Vagina (tissue), 2 donors: ENCODE results near the gene DUSP22. TPM values are rescaled to one million over a fixed set of nuclear protein-coding genes. Genes with fewer than 3 reads are reported as not detected.

Experiments used
- DNase-seq, 2 donors: peaks; one replicate each; pipeline ENCODE4 v3.0.0-alpha.2; 2017; ENCODE audit errors: extremely low spot score in 2 of 2
- H3K27ac ChIP-seq: fragments of 200-600 bp; sonication (generic); one replicate; pipeline ENCODE4 v1.5.1; 2019
- H3K27me3 ChIP-seq: fragments of 200-600 bp; sonication (generic); one replicate; pipeline ENCODE4 v1.5.1; 2019
- H3K36me3 ChIP-seq, 2 donors: fragments of 200-600 bp; sonication (generic); one replicate each; pipeline ENCODE4 v1.5.1; 2017 to 2019
- H3K4me1 ChIP-seq: fragments of 200-600 bp; sonication (generic); one replicate; pipeline ENCODE4 v1.5.1; 2019
- H3K4me3 ChIP-seq, 2 donors: fragments of 200-600 bp; sonication (generic); 1 replicate in 1 of 2; 2 replicates in 1 of 2; pipeline ENCODE4 v1.5.1; 2016 to 2019
- H3K9me3 ChIP-seq: fragments of 200-600 bp; sonication (generic); one replicate; pipeline ENCODE4 v1.5.1; 2019
- CTCF ChIP-seq, 3 experiments: fragments of 450-650 bp in 2 of 3; fragments of 200-600 bp in 1 of 3; sonication (generic) in 1 of 3; IDR thresholded peaks; one replicate each; pipeline ENCODE4 v1.5.1; 2017 to 2019; ENCODE audit warnings: antibody characterized with exemption in 3 of 3, mild to moderate bottlenecking in 2 of 3, moderate library complexity in 2 of 3
- POLR2A ChIP-seq, 2 donors: fragments of 450-650 bp; IDR thresholded peaks; one replicate each; pipeline ENCODE4 v1.6.1; 2017; ENCODE audit warnings: antibody characterized with exemption in 2 of 2, mild to moderate bottlenecking in 2 of 2, moderate library complexity in 2 of 2
- POLR2AphosphoS5 ChIP-seq, 2 donors: sonication (generic); formaldehyde crosslinking; IDR thresholded peaks; one replicate each; pipeline ENCODE4 v1.9.0; 2017; ENCODE audit warnings: antibody characterized with exemption in 2 of 2, mild to moderate bottlenecking in 2 of 2, low read depth in 1 of 2; ENCODE audit not compliant: insufficient read depth in 1 of 2
- intact Hi-C: fragments of 100-400 bp; cut with DNase I; formaldehyde crosslinking; loops from one replicate; pipeline ENCODE4 v1.15.1; 2023
- total RNA-seq: library from RNA; depleted of rRNA; stranded (reverse); fragments of >200 nt; gene quantifications from one replicate; pipeline ENCODE4 v1.2.3, GENCODE V29; 2016

The DUSP22 gene
- total RNA-seq, 1 donor from 2014 or later = 57.5 TPM

GRCh38 chr6:328924-329323 lies 36.6 kb downstream of the DUSP22 start:
- no peak overlapping the region for H3K27ac ChIP-seq
- no peak overlapping the region for H3K4me3 ChIP-seq
- no peaks in the 10 kb centered on the region for H3K36me3 ChIP-seq
- DNase-seq = no peak
- no peaks in the 10 kb centered on the region for H3K27me3 ChIP-seq
- intact Hi-C loops = no loop called here
- TF ChIP-seq POLR2A (IDR thresholded peaks at IDR 0.05) (no peak), POLR2AphosphoS5 (IDR thresholded peaks at IDR 0.05; ENCODE audit: insufficient read depth in 1 of 2, low read depth in 1 of 2) (no peak), CTCF (IDR thresholded peaks at IDR 0.05) (no peak)
- no peaks in the 10 kb centered on the region for H3K9me3 ChIP-seq
- H3K4me1 ChIP-seq = peaks cover 34% of the 10 kb centered on the region

GRCh38 chr6:329888-330691 lies 37.8 kb downstream of the DUSP22 start:
- intact Hi-C loops = no loop called here
- peaks cover 34% of the 10 kb centered on the region for H3K4me1 ChIP-seq
- H3K27ac ChIP-seq = no peak overlapping the region
- no peak overlapping the region for H3K4me3 ChIP-seq
- TF ChIP-seq POLR2AphosphoS5 (IDR thresholded peaks at IDR 0.05; ENCODE audit: insufficient read depth in 1 of 2, low read depth in 1 of 2) = no peak
- no peak for TF ChIP-seq CTCF (IDR thresholded peaks at IDR 0.05)
- TF ChIP-seq POLR2A (IDR thresholded peaks at IDR 0.05) = no peak
- DNase-seq = no peak
- no peaks in the 10 kb centered on the region for H3K9me3 ChIP-seq
- H3K36me3 ChIP-seq = no peaks in the 10 kb centered on the region
- no peaks in the 10 kb centered on the region for H3K27me3 ChIP-seq

- H3K9me3 ChIP-seq = no peaks in the 10 kb centered on the region
- no peak overlapping the region for H3K4me3 ChIP-seq
- intact Hi-C loops = no loop called here
- H3K27me3 ChIP-seq = no peaks in the 10 kb centered on the region
- no peaks in the 10 kb centered on the region for H3K36me3 ChIP-seq
- no peak overlapping the region for H3K27ac ChIP-seq
- H3K4me1 ChIP-seq = peaks cover 34% of the 10 kb centered on the region
- TF ChIP-seq POLR2AphosphoS5 (IDR thresholded peaks at IDR 0.05; ENCODE audit: insufficient read depth in 1 of 2, low read depth in 1 of 2) (no peak), POLR2A (IDR thresholded peaks at IDR 0.05) (no peak), CTCF (IDR thresholded peaks at IDR 0.05) (no peak)
- DNase-seq = no peak
Observed at GRCh38 chr6:330948-331347, 38.7 kb downstream of the DUSP22 start.

- peaks cover 33% of the 10 kb centered on the region for H3K4me1 ChIP-seq
- H3K27me3 ChIP-seq = no peaks in the 10 kb centered on the region
- intact Hi-C loops = no loop called here
- TF ChIP-seq POLR2A (IDR thresholded peaks at IDR 0.05) = no peak
- no peak for TF ChIP-seq CTCF (IDR thresholded peaks at IDR 0.05)
- no peak for TF ChIP-seq POLR2AphosphoS5 (IDR thresholded peaks at IDR 0.05; ENCODE audit: insufficient read depth in 1 of 2, low read depth in 1 of 2)
- DNase-seq = no peak
- no peak overlapping the region for H3K27ac ChIP-seq
- H3K4me3 ChIP-seq = no peak overlapping the region
- H3K9me3 ChIP-seq = no peaks in the 10 kb centered on the region
- H3K36me3 ChIP-seq = no peaks in the 10 kb centered on the region
Observed at GRCh38 chr6:331622-332521, 39.6 kb downstream of the DUSP22 start.
